Lower lobe of right lung (tissue), 2 donors: Measurements from ENCODE around the gene CSNK1D. TPM values are rescaled to one million over a fixed set of nuclear protein-coding genes. Genes with fewer than 3 reads are reported as not detected.
A peak's percentile ranks its signal among the peaks of the same experiment; 100 is the strongest.

Experiments used
- ATAC-seq, 2 donors: fragments of 200-7000 bp; cut with Tn5 transposase; one replicate each; pipeline ENCODE4 v1.9.1; 2020 to 2022; ENCODE audit warnings: mild to moderate bottlenecking in 2 of 2, moderate library complexity in 2 of 2
- DNase-seq: peaks from one replicate; pipeline ENCODE4 v3.0.0-alpha.2; 2020
- H3K27ac ChIP-seq: fragments of 200-600 bp; one replicate; pipeline ENCODE4 v1.8.0; 2022
- H3K27me3 ChIP-seq: fragments of 200-600 bp; one replicate; pipeline ENCODE4 v1.8.0; 2022; ENCODE audit warnings: low read depth
- H3K36me3 ChIP-seq: fragments of 200-600 bp; one replicate; pipeline ENCODE4 v1.8.0; 2022; ENCODE audit warnings: mild to moderate bottlenecking
- H3K4me1 ChIP-seq: fragments of 200-600 bp; one replicate; pipeline ENCODE4 v1.8.0; 2022
- H3K4me3 ChIP-seq: fragments of 200-600 bp; one replicate; pipeline ENCODE4 v1.8.0; 2022; ENCODE audit warnings: mild to moderate bottlenecking
- H3K9me3 ChIP-seq: fragments of 200-600 bp; one replicate; pipeline ENCODE4 v1.8.0; 2022
- CTCF ChIP-seq: fragments of 200-600 bp; IDR thresholded peaks from one replicate; pipeline ENCODE4 v1.8.0; 2022; ENCODE audit warnings: antibody characterized with exemption, mild to moderate bottlenecking
- intact Hi-C: fragments of 100-400 bp; cut with DNase I; formaldehyde crosslinking; loops from one replicate; pipeline ENCODE4 v1.11.0; 2022
- total RNA-seq: library from RNA; stranded (reverse); fragmentation: NEBNext Ultra II Directional; extraction: Animal tissue kit (Norgen Biotek cat#: 25700); gene quantifications from one replicate; pipeline ENCODE4 v1.2.1, GENCODE V29; 2021
- donor health status: DM: no; HTN: yes; CAD: no; lungs with severe emphysema.

The CSNK1D gene
- total RNA-seq, 1 donor from 2014 or later = 146 TPM

- no peaks in the 10 kb centered on the region for H3K9me3 ChIP-seq
- H3K27ac ChIP-seq = no peak overlapping the region
- ATAC-seq (no peak), DNase-seq (peak; percentile 43)
- no peak overlapping the region for H3K4me3 ChIP-seq
- H3K27me3 ChIP-seq = no peaks in the 10 kb centered on the region
- intact Hi-C loops = no loop called here
- H3K36me3 ChIP-seq = no peaks in the 10 kb centered on the region
- no peak for TF ChIP-seq CTCF
- H3K4me1 ChIP-seq = peaks cover 4% of the 10 kb centered on the region
Measured at GRCh38 chr17:82222816-82223215, 50.7 kb downstream of the CSNK1D start.

- intact Hi-C loops = no loop called here
- DNase-seq = no peak
Measured at GRCh38 chr17:82221341-82221902, 52.1 kb downstream of the CSNK1D start.

GRCh38 chr17:82219753-82220709, 53.5 kb downstream of the CSNK1D start:
- H3K27me3 ChIP-seq = no peaks in the 10 kb centered on the region
- TF ChIP-seq CTCF = no peak
- peaks cover 29% of the 10 kb centered on the region for H3K4me1 ChIP-seq
- no peaks in the 10 kb centered on the region for H3K36me3 ChIP-seq
- H3K4me3 ChIP-seq = no peak overlapping the region
- ATAC-seq (no peak), DNase-seq (no peak)
- intact Hi-C loops = no loop called here
- no peak overlapping the region for H3K27ac ChIP-seq
- no peaks in the 10 kb centered on the region for H3K9me3 ChIP-seq

More at GRCh38 chr17:82221341-82221902, 52.1 kb downstream of the CSNK1D start:
- no peaks in the 10 kb centered on the region for H3K36me3 ChIP-seq
- no peak for TF ChIP-seq CTCF
- no peaks in the 10 kb centered on the region for H3K9me3 ChIP-seq
- peaks cover 16% of the 10 kb centered on the region for H3K4me1 ChIP-seq
- ATAC-seq = no peak
- H3K4me3 ChIP-seq = no peak overlapping the region
- no peaks in the 10 kb centered on the region for H3K27me3 ChIP-seq
- H3K27ac ChIP-seq = no peak overlapping the region

- no peak overlapping the region for H3K27ac ChIP-seq
- no peaks in the 10 kb centered on the region for H3K27me3 ChIP-seq
- no peak for TF ChIP-seq CTCF
- no peak overlapping the region for H3K4me3 ChIP-seq
- H3K36me3 ChIP-seq = no peaks in the 10 kb centered on the region
- ATAC-seq (no peak), DNase-seq (no peak)
- H3K4me1 ChIP-seq = peaks cover 35% of the 10 kb centered on the region
- intact Hi-C loops = no loop called here
- no peaks in the 10 kb centered on the region for H3K9me3 ChIP-seq
Measured at GRCh38 chr17:82219083-82219482, 54.4 kb downstream of the CSNK1D start.

- DNase-seq = no peak
- no peak for ATAC-seq
- no peaks in the 10 kb centered on the region for H3K9me3 ChIP-seq
- no peak overlapping the region for H3K4me3 ChIP-seq
- H3K27ac ChIP-seq = peak overlapping the region; percentile 31
- H3K36me3 ChIP-seq = no peaks in the 10 kb centered on the region
- no peaks in the 10 kb centered on the region for H3K27me3 ChIP-seq
- peaks cover 38% of the 10 kb centered on the region for H3K4me1 ChIP-seq
- TF ChIP-seq CTCF = no peak
- intact Hi-C loops = no loop called here
Measured at GRCh38 chr17:82218349-82219075, 55.0 kb downstream of the CSNK1D start.
